Measurements from ENCODE around the gene AGO4.
"Not testable (repeated sequence)": the region's sequence is repeated elsewhere in the genome, so short reads cannot be mapped to it uniquely, and the experiment has no call there.

AGO4 gene

GRCh38 chr1:35807614-35808449 is at the start of gene AGO4:
AGO4 (plus strand) TSS chr1:35808016; CDS start chr1:35808417, 401 bp downstream.
- DNase-seq: peak; percentile 20

GRCh38 chr1:35762141-35762540 is 45.7 kb upstream of the AGO4 start:
- no peak for DNase-seq

- no peak for DNase-seq
Measured at GRCh38 chr1:35763201-35763600, 44.6 kb upstream of the AGO4 start.

GRCh38 chr1:35764283-35764682 is 43.5 kb upstream of the AGO4 start:
- DNase-seq: no peak

GRCh38 chr1:35768350-35769187 is 39.2 kb upstream of the AGO4 start:
- no peak for DNase-seq

DNA sequence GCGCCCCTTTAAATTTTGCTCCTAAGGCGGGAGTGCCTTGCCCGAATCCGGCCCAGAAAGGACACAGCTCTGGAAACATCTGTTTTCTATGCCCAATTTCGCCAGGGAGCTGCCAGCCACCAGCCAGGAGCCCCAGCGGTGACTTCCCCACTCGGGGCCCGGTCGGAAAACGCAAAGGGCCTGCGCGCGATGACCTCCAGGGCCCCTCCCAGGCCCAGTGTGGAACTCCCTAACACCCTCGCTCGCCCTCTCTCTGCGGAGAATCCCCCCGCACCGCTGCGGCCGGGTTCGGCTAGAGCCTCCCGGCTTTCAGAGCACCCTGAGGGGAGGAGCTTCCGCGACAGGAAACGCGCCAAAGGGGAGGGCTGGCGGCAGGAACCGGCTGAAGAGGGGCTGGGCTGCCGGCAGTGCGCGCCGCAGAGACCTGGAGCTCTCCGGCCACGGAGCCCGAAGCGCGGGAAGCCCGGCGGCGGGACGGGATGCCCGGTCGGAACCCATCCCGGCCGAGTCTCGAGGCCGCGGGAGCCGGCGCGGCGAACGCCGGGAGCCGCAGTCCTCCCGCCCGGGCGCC is 38.5 kb upstream of the AGO4 start:
- DNase-seq: peak; percentile 81

- DNase-seq: no peak
Measured at GRCh38 chr1:35773711-35774110, 34.1 kb upstream of the AGO4 start.

GRCh38 chr1:35776172-35776571 is 31.6 kb upstream of the AGO4 start:
- DNase-seq: not testable (repeated sequence)

- DNase-seq: no peak
Measured at GRCh38 chr1:35777109-35777508, 30.7 kb upstream of the AGO4 start.

DNA sequence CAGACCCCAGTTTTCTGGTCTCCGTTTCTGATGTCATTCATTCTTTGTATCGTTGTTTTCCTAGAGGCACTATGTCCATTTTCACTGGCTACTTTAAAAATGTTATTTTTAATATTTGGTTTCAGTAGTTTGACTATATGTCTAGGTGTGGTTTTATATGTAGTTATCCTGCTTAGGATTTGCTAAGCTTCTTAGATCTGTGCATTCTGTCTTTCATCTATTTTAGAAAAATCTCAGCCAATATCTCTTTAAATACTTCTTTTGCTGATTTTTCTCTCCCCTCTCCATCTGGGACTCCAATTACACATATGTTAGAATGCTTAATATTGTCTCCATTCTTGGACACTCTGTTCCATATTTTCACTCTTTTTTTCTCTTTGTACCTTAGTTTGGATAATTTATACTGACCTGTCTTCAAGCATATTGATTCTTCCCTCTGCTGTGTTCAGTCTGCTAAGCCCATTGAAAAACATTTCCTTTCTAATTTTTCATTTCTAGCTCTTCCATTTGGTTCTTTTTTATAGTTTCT is 24.7 kb upstream of the AGO4 start:
- DNase-seq: no peak

DNA sequence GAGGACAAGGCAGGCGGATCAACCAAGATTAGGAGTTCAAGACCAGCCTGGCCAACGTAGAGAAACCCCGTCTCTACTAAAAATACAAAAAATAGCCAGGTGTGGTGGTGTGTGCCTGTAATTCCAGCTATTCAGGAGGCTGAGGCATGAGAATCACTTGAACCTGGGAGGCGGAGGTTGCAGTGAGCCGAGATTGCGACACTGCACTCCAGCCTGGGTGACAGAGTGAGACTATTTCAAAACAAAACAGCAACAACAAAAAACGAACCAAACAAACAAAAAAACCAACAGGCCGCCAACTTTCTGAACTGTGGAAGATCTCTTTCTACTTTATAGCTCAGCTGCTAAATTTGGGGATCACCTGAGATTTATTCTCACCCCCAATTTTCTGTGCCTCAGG is 23.5 kb upstream of the AGO4 start:
- DNase-seq: not testable (repeated sequence)

DNA sequence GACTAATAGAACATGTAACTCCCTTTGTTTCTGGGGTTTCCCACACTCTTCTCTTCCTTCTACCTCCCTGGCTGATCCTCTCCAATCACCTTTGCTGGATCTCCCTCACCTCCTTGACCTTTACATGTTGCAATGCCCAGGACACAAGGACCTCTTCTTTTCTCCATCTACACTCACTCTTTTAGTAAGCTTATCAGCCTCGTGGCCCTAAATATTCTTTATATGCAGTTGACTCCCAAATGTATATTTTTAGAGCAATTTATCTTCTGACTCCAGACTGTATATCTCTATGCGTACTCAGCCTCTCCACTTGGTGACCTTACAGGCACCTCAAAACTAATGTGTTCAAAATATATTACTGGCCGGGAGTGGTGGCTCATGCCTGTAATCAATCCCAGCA is 19.7 kb upstream of the AGO4 start:
- DNase-seq: no peak

DNA sequence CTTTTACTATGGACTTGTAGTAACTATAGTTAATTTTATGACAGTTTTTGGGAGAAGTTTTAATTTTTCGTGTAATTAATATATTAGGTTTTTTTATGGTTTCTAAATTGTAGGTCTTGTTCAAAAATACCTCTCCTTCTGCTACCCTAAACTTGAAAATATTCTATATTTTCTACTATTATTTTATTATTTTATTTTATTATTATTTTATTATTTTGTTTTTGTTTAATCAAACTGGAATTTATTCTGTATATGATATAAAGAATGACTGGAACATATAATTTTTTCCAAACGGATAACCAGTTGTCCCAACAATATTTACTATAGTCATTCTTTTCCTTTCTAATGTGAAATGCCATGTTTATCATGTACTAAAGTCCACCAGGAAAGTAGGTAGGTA is 17.1 kb upstream of the AGO4 start:
- no peak for DNase-seq

- no peak for DNase-seq
Measured at GRCh38 chr1:35795295-35795694, 12.5 kb upstream of the AGO4 start.

DNA sequence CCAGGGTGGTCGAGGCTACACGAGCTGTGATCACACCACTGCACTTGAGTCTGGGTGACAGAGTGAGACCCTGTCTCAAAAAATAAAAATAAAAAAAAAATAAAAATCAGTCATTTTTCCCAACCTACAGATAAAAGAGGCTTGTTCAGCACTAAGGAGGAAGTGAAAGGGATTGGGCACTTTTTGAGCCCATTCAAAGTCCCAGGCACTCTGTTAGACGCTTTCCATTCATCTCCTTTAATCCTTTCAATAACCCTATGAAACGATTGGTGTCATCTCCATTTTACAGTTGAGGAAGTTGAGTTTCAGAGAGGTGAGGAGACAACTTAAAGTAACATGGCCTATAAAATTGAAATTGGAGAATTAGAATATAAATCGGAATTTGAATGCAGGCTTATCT is 10.4 kb upstream of the AGO4 start:
- DNase-seq: no peak

DNA sequence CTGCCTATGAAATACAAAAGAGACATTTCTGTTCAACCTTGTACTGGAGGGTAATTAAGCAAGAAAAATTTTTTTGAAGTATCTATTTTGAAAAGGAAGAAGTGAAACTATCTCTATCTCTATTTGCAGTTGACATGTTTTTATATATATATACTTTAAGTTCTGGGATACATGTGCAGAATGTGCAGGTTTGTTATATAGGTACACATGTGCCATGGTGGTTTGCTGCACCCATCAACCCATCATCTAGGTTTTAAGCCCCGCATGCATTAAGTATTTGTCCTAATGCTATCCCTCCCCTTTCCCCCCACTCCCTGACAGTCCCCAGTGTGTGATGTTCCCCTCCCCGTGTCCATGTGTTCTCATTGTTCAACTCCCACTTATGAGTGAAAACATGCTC is 9.8 kb upstream of the AGO4 start:
- not testable (repeated sequence) for DNase-seq

GRCh38 chr1:35800167-35800887 is 7.5 kb upstream of the AGO4 start:
- DNase-seq: peak; percentile 72

DNA sequence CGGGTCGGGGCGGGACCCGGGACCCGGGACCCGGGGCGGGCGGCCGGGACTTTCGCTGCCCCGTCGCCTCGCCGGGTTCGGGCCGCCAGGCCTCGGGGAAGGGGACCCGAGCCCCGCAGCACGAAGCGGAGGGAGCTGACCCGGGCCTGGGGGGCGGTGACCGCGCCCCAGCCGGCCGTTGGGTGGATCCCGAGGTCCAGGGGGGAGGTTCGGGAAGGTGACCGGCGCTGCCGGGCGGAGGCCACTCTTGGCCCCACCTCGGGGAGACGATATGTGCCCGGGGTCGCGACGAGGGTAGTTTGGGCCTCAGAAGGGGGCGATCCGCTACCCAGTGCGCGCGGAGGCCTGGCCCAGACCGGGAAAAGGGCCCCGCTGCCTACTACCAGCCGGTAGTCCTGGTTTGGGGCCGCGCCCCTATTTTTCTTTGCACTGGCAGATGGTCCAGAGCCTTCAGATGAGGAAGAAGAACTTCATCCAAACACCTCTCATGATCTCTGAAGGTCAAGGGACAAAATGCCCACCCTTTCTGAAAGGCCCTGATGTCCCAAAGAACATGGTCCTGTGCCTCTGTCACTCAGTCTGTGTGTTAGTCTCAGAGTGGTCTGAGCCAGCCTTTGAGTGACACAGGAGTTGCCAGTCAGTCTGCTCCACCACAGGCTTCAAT is 766 bp downstream of the AGO4 start:
- peak; percentile 14 for DNase-seq

- no peak for DNase-seq
Measured at GRCh38 chr1:35809114-35810095, 1.6 kb downstream of the AGO4 start.

- DNase-seq: no peak
Measured at GRCh38 chr1:35810096-35810881, 2.5 kb downstream of the AGO4 start.

All from GDM1 (cell line).